Esophagus muscularis mucosa (tissue), 4 donors: ENCODE data around the gene USP30. TPM values are rescaled to one million over a fixed set of nuclear protein-coding genes. Genes with fewer than 3 reads are reported as not detected.

Source experiments
- DNase-seq: peaks from one replicate; pipeline ENCODE4 v3.0.0-alpha.2; 2017; ENCODE audit errors: extremely low spot score
- H3K27ac ChIP-seq, 4 donors: fragments of 200-600 bp; sonication (generic); replicated peaks in 1 of 4; 1 replicate in 3 of 4; 2 replicates in 1 of 4; pipeline ENCODE4 v1.5.1; 2016 to 2019; ENCODE audit warnings: mild to moderate bottlenecking in 1 of 4
- H3K27me3 ChIP-seq, 4 donors: fragments of 200-600 bp; sonication (generic); one replicate each; pipeline versions ENCODE4 v1.5.1 to v1.6.0; 2016 to 2019
- H3K36me3 ChIP-seq, 4 donors: fragments of 200-600 bp; sonication (generic); one replicate each; pipeline ENCODE4 v1.5.1; 2016 to 2019
- H3K4me1 ChIP-seq, 4 donors: fragments of 200-600 bp; sonication (generic); one replicate each; pipeline ENCODE4 v1.5.1; 2016 to 2019
- H3K4me3 ChIP-seq, 4 donors: fragments of 200-600 bp; sonication (generic); 1 replicate in 2 of 4; 2 replicates in 2 of 4; pipeline ENCODE4 v1.5.1; 2016 to 2019; ENCODE audit warnings: mild to moderate bottlenecking in 4 of 4, moderate library complexity in 1 of 4
- H3K9me3 ChIP-seq, 4 donors: fragments of 200-600 bp; sonication (generic); 1 replicate in 3 of 4; 2 replicates in 1 of 4; pipeline ENCODE4 v1.5.1; 2016 to 2019
- EP300 ChIP-seq: sonication (generic); formaldehyde crosslinking; IDR thresholded peaks from one replicate; pipeline ENCODE4 v1.6.1; 2017; ENCODE audit warnings: antibody characterized with exemption
- POLR2A ChIP-seq: fragments of 450-650 bp; IDR thresholded peaks from one replicate; pipeline ENCODE4 v1.6.1; 2017; ENCODE audit warnings: antibody characterized with exemption, moderate library complexity, mild to moderate bottlenecking, low read depth
- POLR2AphosphoS5 ChIP-seq, 2 donors: sonication (generic); formaldehyde crosslinking; IDR thresholded peaks; one replicate each; pipeline ENCODE4 v1.6.1; 2017; ENCODE audit warnings: antibody characterized with exemption in 2 of 2
- WGBS: methylation state at CpG from one replicate; pipeline ENCODE4 v1.1.5; 2018; 5-methylcytosine and 5-hydroxymethylcytosine counted together
- intact Hi-C: fragments of 100-400 bp; cut with DNase I; formaldehyde crosslinking; loops from one replicate; pipeline ENCODE4 v1.15.1; 2023
- total RNA-seq, 4 donors: library from RNA; depleted of rRNA; stranded (reverse); fragments of >200 nt; gene quantifications; one replicate each; pipeline versions ENCODE4 v1.1.0 to v1.2.1, GENCODE V29; 2016
- TF ChIP-seq, protein P1 (sequence below), 3 experiments: fragments of 200-600 bp in 2 of 3; fragments of 450-650 bp in 1 of 3; sonication (generic) in 2 of 3; IDR thresholded peaks; one replicate each; pipeline ENCODE4 v1.5.1; 2017 to 2019; ENCODE audit warnings: antibody characterized with exemption in 3 of 3, mild to moderate bottlenecking in 2 of 3, moderate library complexity in 1 of 3

The USP30 gene
- total RNA-seq, 4 donors from 2014 or later, result 6.2 to 14.6 (median 12.2) TPM

DNA sequence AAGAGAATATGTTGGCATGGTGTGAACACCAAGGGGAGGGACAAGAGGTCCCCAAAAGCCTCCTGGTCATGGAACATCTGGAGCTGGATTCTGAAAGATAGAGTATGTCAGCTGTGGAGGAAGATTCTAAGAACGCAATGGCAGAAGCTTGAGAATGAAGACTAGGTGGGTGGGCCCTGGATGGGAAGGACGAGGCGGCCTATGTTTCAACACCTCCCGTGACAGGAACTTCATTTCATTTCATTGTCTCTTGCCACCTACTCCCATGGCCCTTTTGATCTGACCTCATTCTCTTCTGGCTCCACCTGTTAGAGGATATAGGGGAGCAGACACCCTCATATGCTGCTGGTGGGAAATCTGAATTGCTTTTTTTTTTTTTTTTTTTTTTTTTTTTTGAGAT is 48.4 kb downstream of the USP30 start:
- Histone ChIP-seq H3K4me1 (peaks cover 19 to 37% (median 33%) of the 10 kb centered on the region in 4 donors), H3K27me3 (peaks cover 0 to 3% (median 0%) of the 10 kb centered on the region in 4 donors), H3K4me3 (no peak overlapping the region), H3K9me3 (no peaks in the 10 kb centered on the region), H3K27ac (peak overlapping the region in 2 of 4 donors; percentile 89 to 90), H3K36me3 (peaks cover 32 to 58% (median 48%) of the 10 kb centered on the region in 4 donors)
- intact Hi-C loops, result no loop called here
- WGBS, result 85% methylated on average over 4 of the region's 4 CpGs
- TF ChIP-seq POLR2AphosphoS5 (IDR thresholded peaks at IDR 0.05) (no peak), EP300 (no peak), POLR2A (no peak)
- TF ChIP-seq, protein P1, sequence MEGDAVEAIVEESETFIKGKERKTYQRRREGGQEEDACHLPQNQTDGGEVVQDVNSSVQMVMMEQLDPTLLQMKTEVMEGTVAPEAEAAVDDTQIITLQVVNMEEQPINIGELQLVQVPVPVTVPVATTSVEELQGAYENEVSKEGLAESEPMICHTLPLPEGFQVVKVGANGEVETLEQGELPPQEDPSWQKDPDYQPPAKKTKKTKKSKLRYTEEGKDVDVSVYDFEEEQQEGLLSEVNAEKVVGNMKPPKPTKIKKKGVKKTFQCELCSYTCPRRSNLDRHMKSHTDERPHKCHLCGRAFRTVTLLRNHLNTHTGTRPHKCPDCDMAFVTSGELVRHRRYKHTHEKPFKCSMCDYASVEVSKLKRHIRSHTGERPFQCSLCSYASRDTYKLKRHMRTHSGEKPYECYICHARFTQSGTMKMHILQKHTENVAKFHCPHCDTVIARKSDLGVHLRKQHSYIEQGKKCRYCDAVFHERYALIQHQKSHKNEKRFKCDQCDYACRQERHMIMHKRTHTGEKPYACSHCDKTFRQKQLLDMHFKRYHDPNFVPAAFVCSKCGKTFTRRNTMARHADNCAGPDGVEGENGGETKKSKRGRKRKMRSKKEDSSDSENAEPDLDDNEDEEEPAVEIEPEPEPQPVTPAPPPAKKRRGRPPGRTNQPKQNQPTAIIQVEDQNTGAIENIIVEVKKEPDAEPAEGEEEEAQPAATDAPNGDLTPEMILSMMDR (IDR thresholded peaks at IDR 0.05), result no peak
- DNase-seq, result no peak

DNA sequence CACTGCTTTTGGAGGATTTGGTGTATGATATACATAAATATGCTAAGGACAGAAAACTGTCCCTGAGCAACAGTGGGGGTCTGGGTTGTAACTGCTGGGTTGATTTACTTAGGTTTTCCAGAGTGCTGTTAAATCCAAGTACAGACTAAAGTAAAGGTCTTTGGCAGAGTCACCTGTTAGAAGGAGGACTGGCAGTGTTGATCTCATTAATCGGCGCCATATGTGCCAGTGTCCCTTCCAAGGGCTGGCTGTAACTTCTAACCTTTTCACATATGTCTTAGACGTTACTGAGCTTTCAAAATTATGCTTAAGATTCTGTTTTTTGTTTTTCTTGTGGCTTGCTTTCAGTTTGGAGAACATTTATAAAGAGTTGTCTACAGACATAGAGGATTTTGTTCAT is 50.1 kb downstream of the USP30 start:
- intact Hi-C loops, result no loop called here
- Histone ChIP-seq H3K27me3 (no peaks in the 10 kb centered on the region), H3K9me3 (no peaks in the 10 kb centered on the region), H3K4me1 (peaks cover 15 to 31% (median 28%) of the 10 kb centered on the region in 4 donors), H3K36me3 (peaks cover 44 to 74% (median 61%) of the 10 kb centered on the region in 4 donors), H3K27ac (no peak overlapping the region), H3K4me3 (no peak overlapping the region)
- no peak for DNase-seq
- WGBS, result 87% methylated on average over 3 of the region's 3 CpGs
- TF ChIP-seq POLR2A (no peak), POLR2AphosphoS5 (IDR thresholded peaks at IDR 0.05) (no peak), EP300 (no peak)
- TF ChIP-seq, protein P1 (IDR thresholded peaks at IDR 0.05), result no peak

DNA sequence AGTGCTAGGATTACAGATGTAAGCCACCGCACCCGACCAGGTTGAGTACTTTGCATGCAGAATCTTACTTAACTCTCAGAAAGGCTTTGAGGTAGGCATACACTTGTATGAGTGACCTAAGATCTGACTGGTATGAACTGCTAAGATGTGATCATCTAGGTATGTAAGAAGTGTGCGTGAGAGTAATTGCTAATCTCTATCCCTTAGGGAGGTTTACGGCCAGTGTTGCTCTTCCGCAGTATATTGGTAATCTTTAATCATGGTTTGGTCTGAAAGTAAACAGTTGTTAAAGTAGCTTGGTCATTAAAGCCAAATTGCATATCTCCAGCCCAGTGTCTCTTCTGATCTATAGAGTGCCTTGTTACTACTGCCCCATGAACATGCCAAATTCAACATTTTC is 52.8 kb downstream of the USP30 start:
- no peak for TF ChIP-seq POLR2A
- TF ChIP-seq EP300, result no peak
- TF ChIP-seq POLR2AphosphoS5 (IDR thresholded peaks at IDR 0.05), result no peak
- TF ChIP-seq, protein P1 (IDR thresholded peaks at IDR 0.05), result no peak
- no peaks in the 10 kb centered on the region for H3K27me3 ChIP-seq
- H3K9me3 ChIP-seq, result no peaks in the 10 kb centered on the region
- peaks cover 52 to 90% (median 77%) of the 10 kb centered on the region in 4 donors for H3K36me3 ChIP-seq
- no peak overlapping the region for H3K27ac ChIP-seq
- no peak overlapping the region for H3K4me3 ChIP-seq
- peaks cover 1 to 17% (median 12%) of the 10 kb centered on the region in 4 donors for H3K4me1 ChIP-seq
- no peak for DNase-seq
- 97% methylated on average over 5 of the region's 5 CpGs for WGBS
- intact Hi-C loops, result no loop called here

DNA sequence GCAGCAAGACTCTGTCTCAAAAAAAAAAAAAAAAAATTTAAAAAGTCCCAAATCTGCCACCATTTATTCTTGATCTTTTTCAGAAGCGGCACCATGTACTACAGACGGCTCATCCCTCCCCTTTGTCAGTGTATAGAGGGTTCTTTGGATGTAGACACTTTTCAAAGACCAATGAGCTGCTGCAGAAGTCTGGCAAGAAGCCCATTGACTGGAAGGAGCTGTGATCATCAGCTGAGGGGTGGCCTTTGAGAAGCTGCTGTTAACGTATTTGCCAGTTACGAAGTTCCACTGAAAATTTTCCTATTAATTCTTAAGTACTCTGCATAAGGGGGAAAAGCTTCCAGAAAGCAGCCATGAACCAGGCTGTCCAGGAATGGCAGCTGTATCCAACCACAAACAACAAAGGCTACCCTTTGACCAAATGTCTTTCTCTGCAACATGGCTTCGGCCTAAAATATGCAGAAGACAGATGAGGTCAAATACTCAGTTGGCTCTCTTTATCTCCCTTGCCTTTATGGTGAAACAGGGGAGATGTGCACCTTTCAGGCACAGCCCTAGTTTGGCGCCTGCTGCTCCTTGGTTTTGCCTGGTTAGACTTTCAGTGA is 57.5 kb downstream of the USP30 start:
- no peaks in the 10 kb centered on the region for H3K9me3 ChIP-seq
- no peaks in the 10 kb centered on the region for H3K27me3 ChIP-seq
- DNase-seq, result no peak
- H3K27ac ChIP-seq, result peak overlapping the region; percentile 82 to 96 (median 90)
- H3K4me3 ChIP-seq, result no peak overlapping the region
- TF ChIP-seq EP300, result no peak
- no peak for TF ChIP-seq POLR2AphosphoS5 (IDR thresholded peaks at IDR 0.05)
- TF ChIP-seq, protein P1 (IDR thresholded peaks at IDR 0.05), result no peak
- TF ChIP-seq POLR2A, result no peak
- peaks cover 36 to 48% (median 43%) of the 10 kb centered on the region in 4 donors for H3K4me1 ChIP-seq
- H3K36me3 ChIP-seq, result peaks cover 29 to 51% (median 40%) of the 10 kb centered on the region in 4 donors
- 75% methylated on average over 6 of the region's 6 CpGs for WGBS
- intact Hi-C loops, result loop anchor here (5.0 kb wide), 1 partner anchor 57 kb away; no protein-coding TSS in a partner anchor
